ENCODE data around the gene CYP46A1.

Gene CYP46A1

GRCh38 chr14:99679996-99680395 lies 4.1 kb upstream of the CYP46A1 start:
- no peaks in the 10 kb centered on the region for H3K36me3 ChIP-seq (ENCODE audit: control insufficient read depth, insufficient read depth, low read length)
- TF ChIP-seq, protein P1, sequence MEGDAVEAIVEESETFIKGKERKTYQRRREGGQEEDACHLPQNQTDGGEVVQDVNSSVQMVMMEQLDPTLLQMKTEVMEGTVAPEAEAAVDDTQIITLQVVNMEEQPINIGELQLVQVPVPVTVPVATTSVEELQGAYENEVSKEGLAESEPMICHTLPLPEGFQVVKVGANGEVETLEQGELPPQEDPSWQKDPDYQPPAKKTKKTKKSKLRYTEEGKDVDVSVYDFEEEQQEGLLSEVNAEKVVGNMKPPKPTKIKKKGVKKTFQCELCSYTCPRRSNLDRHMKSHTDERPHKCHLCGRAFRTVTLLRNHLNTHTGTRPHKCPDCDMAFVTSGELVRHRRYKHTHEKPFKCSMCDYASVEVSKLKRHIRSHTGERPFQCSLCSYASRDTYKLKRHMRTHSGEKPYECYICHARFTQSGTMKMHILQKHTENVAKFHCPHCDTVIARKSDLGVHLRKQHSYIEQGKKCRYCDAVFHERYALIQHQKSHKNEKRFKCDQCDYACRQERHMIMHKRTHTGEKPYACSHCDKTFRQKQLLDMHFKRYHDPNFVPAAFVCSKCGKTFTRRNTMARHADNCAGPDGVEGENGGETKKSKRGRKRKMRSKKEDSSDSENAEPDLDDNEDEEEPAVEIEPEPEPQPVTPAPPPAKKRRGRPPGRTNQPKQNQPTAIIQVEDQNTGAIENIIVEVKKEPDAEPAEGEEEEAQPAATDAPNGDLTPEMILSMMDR (IDR thresholded peaks at IDR 0.05; ENCODE audit: insufficient read depth, low read length, poor library complexity, severe bottlenecking), result no peak
- no peak overlapping the region for H3K4me3 ChIP-seq (replicated peaks; ENCODE audit: low read depth, low read length)
- no peak for DNase-seq (ENCODE audit: extremely low read depth, insufficient read length)
- H3K27me3 ChIP-seq (replicated peaks; ENCODE audit: control insufficient read depth, insufficient read depth, low read length), result no peaks in the 10 kb centered on the region; the same call in 1 of the 2 replicates

DNA sequence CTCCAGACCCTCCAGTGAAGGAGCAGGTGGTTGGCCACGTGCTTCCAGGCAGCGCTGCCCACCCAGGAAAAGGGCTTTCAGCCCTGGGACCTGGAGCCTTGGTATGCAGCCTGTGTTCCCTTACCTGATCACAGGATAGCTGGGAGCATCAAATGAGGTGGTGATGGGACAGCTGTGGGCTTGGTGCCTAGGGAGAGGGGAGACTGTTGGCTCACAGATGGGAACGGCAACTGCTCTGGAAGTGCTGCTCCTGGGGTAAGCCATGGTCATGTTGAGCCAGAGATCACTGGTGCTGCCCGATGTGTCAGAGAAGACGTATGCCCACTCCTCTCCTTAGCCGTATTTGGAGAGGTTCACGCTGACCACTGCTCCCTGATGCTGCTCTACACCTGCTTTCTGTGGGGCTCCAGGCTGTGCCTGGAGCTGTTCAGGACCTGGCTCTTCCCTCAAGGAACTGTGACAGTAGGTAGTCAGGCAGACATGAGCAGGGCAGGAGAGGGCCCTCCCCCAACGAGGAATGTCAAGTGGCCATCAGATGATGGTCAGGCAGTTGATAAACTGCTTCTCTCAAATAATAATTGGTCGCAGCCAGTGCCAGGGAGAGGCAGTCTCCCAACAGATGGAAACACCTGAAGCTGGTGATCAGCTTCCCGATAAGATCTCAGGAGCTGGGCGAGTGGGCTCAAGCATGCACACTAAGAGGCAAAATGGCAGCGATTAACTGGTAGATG lies 2.8 kb upstream of the CYP46A1 start:
- Histone ChIP-seq H3K36me3 (ENCODE audit: control insufficient read depth, insufficient read depth, low read length) (no peaks in the 10 kb centered on the region), H3K27me3 (replicated peaks; ENCODE audit: control insufficient read depth, insufficient read depth, low read length) (peaks cover 2% of the 10 kb centered on the region), H3K4me3 (replicated peaks; ENCODE audit: low read depth, low read length) (no peak overlapping the region)
- no peak for DNase-seq (ENCODE audit: extremely low read depth, insufficient read length)
- TF ChIP-seq, protein P1 (IDR thresholded peaks at IDR 0.05; ENCODE audit: insufficient read depth, low read length, poor library complexity, severe bottlenecking), result no peak

GRCh38 chr14:99681832-99682148 lies 2.3 kb upstream of the CYP46A1 start:
- H3K27me3 ChIP-seq (replicated peaks; ENCODE audit: control insufficient read depth, insufficient read depth, low read length), result peaks cover 2% of the 10 kb centered on the region
- no peak overlapping the region for H3K4me3 ChIP-seq (replicated peaks; ENCODE audit: low read depth, low read length)
- H3K36me3 ChIP-seq (ENCODE audit: control insufficient read depth, insufficient read depth, low read length), result no peaks in the 10 kb centered on the region
- TF ChIP-seq, protein P1 (IDR thresholded peaks at IDR 0.05; ENCODE audit: insufficient read depth, low read length, poor library complexity, severe bottlenecking), result no peak
- no peak for DNase-seq (ENCODE audit: extremely low read depth, insufficient read length)

DNA sequence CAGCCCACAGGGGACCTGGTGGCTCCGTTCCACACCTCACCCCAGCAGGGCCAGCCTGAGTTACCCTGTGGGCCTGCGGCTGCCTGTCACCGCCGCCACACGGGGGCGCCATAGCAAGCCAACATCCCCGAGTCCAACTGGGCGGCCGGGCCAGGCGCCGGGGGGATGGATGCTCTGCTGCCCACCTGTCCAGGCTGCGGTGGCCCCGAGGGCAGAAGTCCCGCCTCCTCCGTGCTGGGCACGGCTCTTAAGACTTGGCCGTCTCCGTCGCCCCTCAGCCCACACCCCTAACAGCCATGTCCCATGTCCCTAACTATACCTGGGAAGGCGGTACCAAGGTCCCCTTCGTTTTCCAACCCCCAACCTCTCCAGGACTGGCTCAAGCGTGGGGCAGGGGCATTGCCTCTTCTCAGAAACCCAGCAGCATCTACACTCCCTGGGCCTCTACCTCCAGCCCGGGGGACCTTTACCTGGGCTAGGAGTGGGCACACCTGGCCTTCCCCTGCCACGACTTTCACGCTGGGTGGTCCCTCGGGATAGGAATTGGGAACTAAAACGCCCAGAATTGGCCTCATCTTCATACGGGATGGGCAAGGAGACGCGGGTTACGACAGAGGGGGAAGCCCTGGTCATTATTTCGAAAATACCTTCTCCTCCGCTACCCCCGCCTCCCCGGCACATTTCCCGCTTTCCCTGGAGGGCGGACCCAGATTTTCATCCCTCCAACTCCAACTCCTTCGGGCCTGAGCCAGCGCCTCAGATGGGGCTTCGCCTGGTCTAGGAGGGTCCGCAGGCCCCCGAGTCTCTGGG lies 1.1 kb upstream of the CYP46A1 start:
- no peaks in the 10 kb centered on the region for H3K36me3 ChIP-seq (ENCODE audit: control insufficient read depth, insufficient read depth, low read length)
- TF ChIP-seq, protein P1 (IDR thresholded peaks at IDR 0.05; ENCODE audit: insufficient read depth, low read length, poor library complexity, severe bottlenecking), result peak; percentile 95
- DNase-seq (ENCODE audit: extremely low read depth, insufficient read length), result peak; percentile 78
- peaks cover 2% of the 10 kb centered on the region for H3K27me3 ChIP-seq (replicated peaks; ENCODE audit: control insufficient read depth, insufficient read depth, low read length)
- H3K4me3 ChIP-seq (replicated peaks; ENCODE audit: low read depth, low read length), result peak overlapping the region; percentile 67

- peaks cover 2% of the 10 kb centered on the region for H3K27me3 ChIP-seq (replicated peaks; ENCODE audit: control insufficient read depth, insufficient read depth, low read length)
- no peaks in the 10 kb centered on the region for H3K36me3 ChIP-seq (ENCODE audit: control insufficient read depth, insufficient read depth, low read length)
- DNase-seq (ENCODE audit: extremely low read depth, insufficient read length), result no peak
- TF ChIP-seq, protein P1 (IDR thresholded peaks at IDR 0.05; ENCODE audit: insufficient read depth, low read length, poor library complexity, severe bottlenecking), result no peak
- peak overlapping the region; percentile 58 for H3K4me3 ChIP-seq (replicated peaks; ENCODE audit: low read depth, low read length)
These were observed 374 bp downstream of the CYP46A1 start for GRCh38 chr14:99684410-99684934.

Measured in GM06990 (cell line).